ENCODE results near the gene CCDC59. TPM values are rescaled to one million over a fixed set of nuclear protein-coding genes. Genes with fewer than 3 reads are reported as not detected.
"Not testable (repeated sequence)": the region's sequence is repeated elsewhere in the genome, so short reads cannot be mapped to it uniquely, and the experiment has no call there.

CCDC59 gene
- total and polyA plus RNA-seq, 9 of the 15 experiments (the other 6 are each of a cell fraction or from before 2014, with no cell fraction given) = 34.0 to 186 (median 119) TPM

DNA sequence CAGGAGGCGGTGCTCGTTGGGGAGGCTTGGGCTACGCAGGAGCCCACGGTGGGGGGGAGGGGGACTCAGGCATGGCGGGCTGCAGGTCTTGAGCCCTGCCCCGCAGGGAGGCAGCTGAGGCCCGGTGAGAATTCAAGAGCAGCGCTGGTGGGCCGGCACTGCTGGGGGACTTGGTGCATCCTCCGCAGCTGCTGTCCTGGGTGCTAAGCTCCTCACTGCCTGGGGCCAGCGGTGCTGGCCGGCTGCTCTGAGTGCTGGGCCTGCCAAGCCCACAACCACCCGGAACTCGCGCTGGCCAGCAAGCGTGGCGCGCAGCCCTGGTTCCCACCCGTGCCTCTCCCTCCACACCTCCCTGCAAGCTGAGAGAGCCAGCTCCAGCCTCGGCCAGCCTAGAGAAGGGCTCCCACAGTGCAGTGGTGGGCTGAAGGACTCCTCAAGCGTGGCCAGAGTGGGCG lies 3.3 kb upstream of the CCDC59 start:
- Histone ChIP-seq H3K9me3 (replicated peaks; ENCODE audit: control insufficient read depth, insufficient read depth, low read depth, low read length) (no peaks in the 10 kb centered on the region), H3K9me1 (ENCODE audit: control insufficient read depth, insufficient read depth, low read length) (no peaks in the 10 kb centered on the region), H3K27ac (ENCODE audit: extremely low read depth, low read depth, low read length) (no peak overlapping the region), H3K27me3 (ENCODE audit: control insufficient read depth in 2 of 2, insufficient read depth in 2 of 2, low read length in 2 of 2) (no peaks in the 10 kb centered on the region), H3K4me2 (ENCODE audit: insufficient read depth, low read length) (no peak overlapping the region), H4K20me1 (replicated peaks; ENCODE audit: control insufficient read depth, insufficient read depth, low read length) (no peaks in the 10 kb centered on the region; the same call in 1 of the 2 replicates), H3K4me3 (no peak overlapping the region), H2AFZ (ENCODE audit: low read depth, low read length) (no peak overlapping the region), H3K36me3 (ENCODE audit: control insufficient read depth, insufficient read depth, low read length) (peaks cover 6% of the 10 kb centered on the region; the same call in 1 of the 3 replicates), H3K79me2 (ENCODE audit: control insufficient read depth, insufficient read depth, low read length) (peaks cover 18% of the 10 kb centered on the region), H3K4me1 (replicated peaks in 1 of 2; ENCODE audit: control insufficient read depth in 2 of 2, insufficient read depth in 2 of 2, low read length in 2 of 2) (peaks cover 0 to 3% of the 10 kb centered on the region in 2 experiments; a peak in 2 of 5 replicates), H3K9ac (ENCODE audit: insufficient read depth in 1 of 2, low read depth in 2 of 2, low read length in 2 of 2) (no peak overlapping the region)
- in situ Hi-C loops (cut with MboI) = no loop called here
- TF ChIP-seq, protein P1, sequence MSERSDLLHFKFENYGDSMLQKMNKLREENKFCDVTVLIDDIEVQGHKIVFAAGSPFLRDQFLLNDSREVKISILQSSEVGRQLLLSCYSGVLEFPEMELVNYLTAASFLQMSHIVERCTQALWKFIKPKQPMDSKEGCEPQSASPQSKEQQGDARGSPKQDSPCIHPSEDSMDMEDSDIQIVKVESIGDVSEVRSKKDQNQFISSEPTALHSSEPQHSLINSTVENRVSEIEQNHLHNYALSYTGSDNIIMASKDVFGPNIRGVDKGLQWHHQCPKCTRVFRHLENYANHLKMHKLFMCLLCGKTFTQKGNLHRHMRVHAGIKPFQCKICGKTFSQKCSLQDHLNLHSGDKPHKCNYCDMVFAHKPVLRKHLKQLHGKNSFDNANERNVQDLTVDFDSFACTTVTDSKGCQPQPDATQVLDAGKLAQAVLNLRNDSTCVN (CRISPR knock-in tag; IDR thresholded peaks at IDR 0.05) = no peak
- TF ChIP-seq CBX8 (IDR thresholded peaks at IDR 0.05; ENCODE audit: borderline replicate concordance, extremely low read depth, low read depth, low read length, poor library complexity, severe bottlenecking) = no peak
- TF ChIP-seq ZNF316 (IDR thresholded peaks at IDR 0.05) = no peak
- TF ChIP-seq HDGF (IDR thresholded peaks at IDR 0.05) = no peak
- DNase-seq (ENCODE audit: extremely low read depth in 1 of 4, low spot score in 3 of 4) (no peak), FAIRE-seq (no peak), ATAC-seq (no peak)
- POLR2A ChIA-PET = no interaction called here
- WGBS (ENCODE audit: insufficient coverage, low coverage, missing lambda C conversion rate) = 33% methylated on average over 4 of the region's 22 CpGs
- intact Hi-C loops (cut with micrococcal nuclease) = no loop called here
- CTCF ChIA-PET (ENCODE audit: low intra/inter-chr PET ratio) = no interaction called here
- no TSS peak for BruUV-seq (replicated peaks)

DNA sequence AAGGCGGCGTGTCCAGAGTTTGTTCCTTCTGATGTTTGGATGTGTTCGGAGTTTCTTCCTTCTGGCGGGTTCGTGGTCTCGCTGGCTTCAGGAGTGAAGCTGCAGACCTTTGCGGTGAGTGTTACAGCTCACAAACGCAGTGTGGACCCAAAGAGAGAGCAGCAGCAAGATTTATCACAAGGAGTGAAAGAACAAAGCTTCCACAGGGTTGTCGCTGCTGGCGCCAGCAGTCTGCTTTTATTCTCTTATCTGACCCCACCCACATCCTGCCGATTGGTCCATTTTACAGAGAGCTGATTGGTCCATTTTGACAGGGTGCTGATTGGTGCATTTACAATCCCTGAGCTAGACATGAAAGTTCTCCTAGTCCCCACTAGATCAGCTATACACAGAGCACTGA lies 2.6 kb upstream of the CCDC59 start:
- ATAC-seq; H3K4me2 ChIP-seq (ENCODE audit: insufficient read depth, low read length); POLR2A ChIA-PET; H3K27ac ChIP-seq (ENCODE audit: extremely low read depth, low read depth, low read length); H3K9me3 ChIP-seq (replicated peaks; ENCODE audit: control insufficient read depth, insufficient read depth, low read depth, low read length); H3K9ac ChIP-seq (ENCODE audit: insufficient read depth in 1 of 2, low read depth in 2 of 2, low read length in 2 of 2); DNase-seq (ENCODE audit: extremely low read depth in 1 of 4, low spot score in 3 of 4); FAIRE-seq; H2AFZ ChIP-seq (ENCODE audit: low read depth, low read length); H3K9me1 ChIP-seq (ENCODE audit: control insufficient read depth, insufficient read depth, low read length); BruUV-seq (replicated peaks); in situ Hi-C loops (cut with MboI); intact Hi-C loops (cut with micrococcal nuclease); H3K27me3 ChIP-seq (ENCODE audit: control insufficient read depth in 2 of 2, insufficient read depth in 2 of 2, low read length in 2 of 2); H3K4me1 ChIP-seq (replicated peaks in 1 of 2; ENCODE audit: control insufficient read depth in 2 of 2, insufficient read depth in 2 of 2, low read length in 2 of 2); H3K4me3 ChIP-seq; CTCF ChIA-PET (ENCODE audit: low intra/inter-chr PET ratio); H4K20me1 ChIP-seq (replicated peaks; ENCODE audit: control insufficient read depth, insufficient read depth, low read length): not testable (repeated sequence)
- TF ChIP-seq, protein P2, sequence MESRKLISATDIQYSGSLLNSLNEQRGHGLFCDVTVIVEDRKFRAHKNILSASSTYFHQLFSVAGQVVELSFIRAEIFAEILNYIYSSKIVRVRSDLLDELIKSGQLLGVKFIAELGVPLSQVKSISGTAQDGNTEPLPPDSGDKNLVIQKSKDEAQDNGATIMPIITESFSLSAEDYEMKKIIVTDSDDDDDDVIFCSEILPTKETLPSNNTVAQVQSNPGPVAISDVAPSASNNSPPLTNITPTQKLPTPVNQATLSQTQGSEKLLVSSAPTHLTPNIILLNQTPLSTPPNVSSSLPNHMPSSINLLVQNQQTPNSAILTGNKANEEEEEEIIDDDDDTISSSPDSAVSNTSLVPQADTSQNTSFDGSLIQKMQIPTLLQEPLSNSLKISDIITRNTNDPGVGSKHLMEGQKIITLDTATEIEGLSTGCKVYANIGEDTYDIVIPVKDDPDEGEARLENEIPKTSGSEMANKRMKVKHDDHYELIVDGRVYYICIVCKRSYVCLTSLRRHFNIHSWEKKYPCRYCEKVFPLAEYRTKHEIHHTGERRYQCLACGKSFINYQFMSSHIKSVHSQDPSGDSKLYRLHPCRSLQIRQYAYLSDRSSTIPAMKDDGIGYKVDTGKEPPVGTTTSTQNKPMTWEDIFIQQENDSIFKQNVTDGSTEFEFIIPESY (CRISPR knock-in tag; IDR thresholded peaks at IDR 0.05) = peak; percentile 72
- peak; percentile 43 for TF ChIP-seq NFYB (IDR thresholded peaks at IDR 0.05; ENCODE audit: extremely low read depth, insufficient read length)
- WGBS (ENCODE audit: insufficient coverage, low coverage, missing lambda C conversion rate) = 65% methylated on average over 9 of the region's 11 CpGs
- Histone ChIP-seq H3K36me3 (ENCODE audit: control insufficient read depth, insufficient read depth, low read length) (peaks cover 12% of the 10 kb centered on the region; the same call in 2 of the 3 replicates), H3K79me2 (ENCODE audit: control insufficient read depth, insufficient read depth, low read length) (peaks cover 24% of the 10 kb centered on the region)
